Uterus (tissue), 2 donors: ENCODE results near the gene LCTL.

Source experiments
- POLR2A ChIP-seq, 2 donors: fragments of 450-650 bp; IDR thresholded peaks; one replicate each; pipeline ENCODE4 v1.6.1; 2016; ENCODE audit warnings: antibody characterized with exemption in 2 of 2, mild to moderate bottlenecking in 1 of 2, moderate library complexity in 1 of 2
- TF ChIP-seq, protein P1 (sequence below), 4 experiments: fragments of 200-600 bp in 2 of 4; fragments of 450-650 bp in 2 of 4; sonication (generic) in 2 of 4; IDR thresholded peaks; one replicate each; pipeline ENCODE4 v1.5.1; 2016 to 2019; ENCODE audit warnings: antibody characterized with exemption in 4 of 4, mild to moderate bottlenecking in 2 of 4, moderate library complexity in 1 of 4

DNA sequence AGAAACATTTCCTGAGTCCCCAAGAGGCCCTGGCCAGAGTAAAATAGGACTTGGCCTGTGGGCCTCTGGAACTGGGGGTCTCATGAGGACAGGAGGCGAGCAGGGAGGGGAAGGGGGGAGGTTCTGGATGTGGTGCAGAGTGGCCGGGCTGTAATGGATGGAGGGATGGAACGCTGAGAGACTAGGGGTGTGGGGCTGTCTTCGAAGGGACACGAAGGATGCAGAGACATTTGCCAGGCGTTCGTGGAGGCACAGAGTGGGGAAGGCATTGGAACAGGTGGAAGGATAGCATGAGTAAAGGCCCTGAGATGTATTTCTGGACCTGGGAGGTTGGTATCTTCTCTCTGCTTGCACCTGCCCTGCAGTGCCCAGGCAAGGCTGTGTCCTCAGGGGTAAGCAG, 2.1 kb upstream of the LCTL start:
- TF ChIP-seq POLR2A (IDR thresholded peaks at IDR 0.05): no peak
- TF ChIP-seq, protein P1, sequence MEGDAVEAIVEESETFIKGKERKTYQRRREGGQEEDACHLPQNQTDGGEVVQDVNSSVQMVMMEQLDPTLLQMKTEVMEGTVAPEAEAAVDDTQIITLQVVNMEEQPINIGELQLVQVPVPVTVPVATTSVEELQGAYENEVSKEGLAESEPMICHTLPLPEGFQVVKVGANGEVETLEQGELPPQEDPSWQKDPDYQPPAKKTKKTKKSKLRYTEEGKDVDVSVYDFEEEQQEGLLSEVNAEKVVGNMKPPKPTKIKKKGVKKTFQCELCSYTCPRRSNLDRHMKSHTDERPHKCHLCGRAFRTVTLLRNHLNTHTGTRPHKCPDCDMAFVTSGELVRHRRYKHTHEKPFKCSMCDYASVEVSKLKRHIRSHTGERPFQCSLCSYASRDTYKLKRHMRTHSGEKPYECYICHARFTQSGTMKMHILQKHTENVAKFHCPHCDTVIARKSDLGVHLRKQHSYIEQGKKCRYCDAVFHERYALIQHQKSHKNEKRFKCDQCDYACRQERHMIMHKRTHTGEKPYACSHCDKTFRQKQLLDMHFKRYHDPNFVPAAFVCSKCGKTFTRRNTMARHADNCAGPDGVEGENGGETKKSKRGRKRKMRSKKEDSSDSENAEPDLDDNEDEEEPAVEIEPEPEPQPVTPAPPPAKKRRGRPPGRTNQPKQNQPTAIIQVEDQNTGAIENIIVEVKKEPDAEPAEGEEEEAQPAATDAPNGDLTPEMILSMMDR (IDR thresholded peaks at IDR 0.05): no peak
